PC-9 (cell line): ENCODE results near the gene ORM2. TPM values are rescaled to one million over a fixed set of nuclear protein-coding genes. Genes with fewer than 3 reads are reported as not detected.

ENCODE experiments used
- BruUV-seq: library from RNA; stranded (reverse); fragments of 400-500 nt; replicated peaks from 2 replicates; lab custom pipeline; 2021; lab: Mats Ljungman, UMichigan
- CTCF ChIA-PET: fragments of 300-600 bp; sonication (Branson Sonifier 250); formaldehyde crosslinking; loops from one replicate; lab custom pipeline; 2022; ENCODE audit warnings: antibody characterized with exemption; lab: Charles Lee
- POLR2A ChIA-PET: fragments of 300-600 bp; sonication (Branson Sonifier 250); formaldehyde crosslinking; loops from one replicate; lab custom pipeline; 2022; ENCODE audit warnings: antibody characterized with exemption; ENCODE audit not compliant: unreplicated experiment; lab: Charles Lee
- DNase-seq, 2 experiments: peaks; one replicate each; pipeline versions ENCODE4 v3.0.0 to v3.0.0-alpha.2; 2015 to 2022; ENCODE audit warnings: mixed read lengths in 1 of 2
- H2AFZ ChIP-seq: fragments of 200-600 bp; sonication (generic); 2 replicates; pipeline ENCODE4 v1.8.1; 2017; ENCODE audit warnings: antibody characterized with exemption
- H3F3A ChIP-seq: fragments of 200-600 bp; sonication (generic); 2 replicates; pipeline ENCODE4 v1.8.1; 2017; ENCODE audit warnings: antibody characterized with exemption, mild to moderate bottlenecking, low read depth; ENCODE audit not compliant: insufficient read depth
- H3K27ac ChIP-seq: fragments of 200-600 bp; sonication (generic); 2 replicates; pipeline ENCODE4 v1.6.1; 2016; ENCODE audit warnings: mixed run types
- H3K27me3 ChIP-seq: fragments of 200-600 bp; sonication (generic); 2 replicates; pipeline ENCODE4 v1.6.1; 2016; ENCODE audit warnings: low read depth, mixed run types; ENCODE audit not compliant: insufficient read depth
- H3K36me3 ChIP-seq: fragments of 200-600 bp; sonication (generic); 2 replicates; pipeline ENCODE4 v1.6.1; 2016; ENCODE audit warnings: low read depth, mixed run types
- H3K4me1 ChIP-seq: fragments of 200-600 bp; sonication (generic); replicated peaks from 2 replicates; pipeline ENCODE4 v1.6.1; 2016; ENCODE audit warnings: mixed run types; ENCODE audit not compliant: insufficient read depth
- H3K4me2 ChIP-seq: fragments of 200-600 bp; sonication (generic); 2 replicates; pipeline ENCODE4 v1.6.1; 2017; ENCODE audit warnings: mixed run types
- H3K4me3 ChIP-seq: fragments of 200-600 bp; sonication (generic); 2 replicates; pipeline ENCODE4 v1.6.1; 2016; ENCODE audit warnings: mixed run types
- H3K79me2 ChIP-seq: fragments of 200-600 bp; sonication (generic); 2 replicates; pipeline ENCODE4 v1.6.1; 2017; ENCODE audit warnings: low read depth, mixed run types
- H3K9me2 ChIP-seq: fragments of 200-600 bp; sonication (generic); 2 replicates; pipeline ENCODE4 v1.8.1; 2017; ENCODE audit warnings: mild to moderate bottlenecking; ENCODE audit not compliant: insufficient read depth
- H3K9me3 ChIP-seq: fragments of 200-600 bp; sonication (generic); 2 replicates; pipeline ENCODE4 v1.8.1; 2016; ENCODE audit warnings: low read depth; ENCODE audit not compliant: insufficient read depth
- H4K20me1 ChIP-seq: fragments of 200-600 bp; sonication (generic); 2 replicates; pipeline ENCODE4 v1.8.1; 2017; ENCODE audit not compliant: insufficient read depth
- EZH2 ChIP-seq: fragments of 200-600 bp; sonication (generic); IDR thresholded peaks from 2 replicates; pipeline ENCODE4 v1.8.0; 2017; ENCODE audit warnings: antibody characterized with exemption, low read depth
- intact Hi-C: fragments of 100-400 bp; cut with micrococcal nuclease; formaldehyde crosslinking; loops from one replicate; pipeline ENCODE4 v1.10.0; 2022; ENCODE audit not compliant: unreplicated experiment
- total RNA-seq: library from RNA; stranded (reverse); gene quantifications from 2 replicates; pipeline ENCODE4 v1.2.3, GENCODE V29; 2021
- TF ChIP-seq, protein P1 (sequence below): fragments of 200-600 bp; sonication (generic); conservative IDR thresholded peaks from 2 replicates; pipeline ENCODE4 v1.6.1; 2017; ENCODE audit warnings: mixed run types, antibody characterized with exemption, mild to moderate bottlenecking, moderate library complexity

Gene ORM2
- total RNA-seq, 1 experiment from 2014 or later, result not detected

DNA sequence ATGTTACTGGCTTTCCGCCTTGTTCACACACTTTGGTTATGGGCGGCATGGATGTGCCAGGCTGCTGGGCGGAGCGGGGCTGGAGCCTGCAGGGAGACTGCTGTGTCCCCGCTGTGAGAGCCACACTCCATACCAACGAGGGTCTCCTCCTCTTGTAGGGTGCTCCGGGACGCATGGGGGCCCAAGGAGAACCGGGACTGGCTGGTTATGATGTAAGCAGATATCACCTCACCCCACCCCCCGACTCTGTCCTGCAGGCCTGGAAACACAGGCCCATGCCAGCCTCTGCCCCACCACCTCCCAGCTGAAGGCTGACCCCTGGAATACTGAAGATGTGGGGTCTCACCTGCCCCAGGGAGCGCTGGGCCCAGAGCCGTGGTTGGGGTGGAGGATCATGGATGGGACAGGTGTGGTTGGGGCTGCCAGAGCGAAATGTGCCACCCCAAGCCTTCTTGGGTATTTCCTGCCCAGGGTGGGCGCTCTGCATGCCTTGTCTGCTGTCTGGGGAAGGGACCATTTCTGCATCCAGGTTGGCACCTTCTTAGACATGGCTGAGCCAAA is 46.0 kb upstream of the ORM2 start:
- H3K27me3 ChIP-seq, result no peaks in the 10 kb centered on the region
- no peak for DNase-seq
- H3K36me3 ChIP-seq, result no peaks in the 10 kb centered on the region
- peaks cover 9% of the 10 kb centered on the region for H3K4me1 ChIP-seq
- H2AFZ ChIP-seq, result no peak overlapping the region
- ChIA-PET POLR2A (no interaction called here), CTCF (no interaction called here)
- no peaks in the 10 kb centered on the region for H3K9me3 ChIP-seq
- TF ChIP-seq, protein P1, sequence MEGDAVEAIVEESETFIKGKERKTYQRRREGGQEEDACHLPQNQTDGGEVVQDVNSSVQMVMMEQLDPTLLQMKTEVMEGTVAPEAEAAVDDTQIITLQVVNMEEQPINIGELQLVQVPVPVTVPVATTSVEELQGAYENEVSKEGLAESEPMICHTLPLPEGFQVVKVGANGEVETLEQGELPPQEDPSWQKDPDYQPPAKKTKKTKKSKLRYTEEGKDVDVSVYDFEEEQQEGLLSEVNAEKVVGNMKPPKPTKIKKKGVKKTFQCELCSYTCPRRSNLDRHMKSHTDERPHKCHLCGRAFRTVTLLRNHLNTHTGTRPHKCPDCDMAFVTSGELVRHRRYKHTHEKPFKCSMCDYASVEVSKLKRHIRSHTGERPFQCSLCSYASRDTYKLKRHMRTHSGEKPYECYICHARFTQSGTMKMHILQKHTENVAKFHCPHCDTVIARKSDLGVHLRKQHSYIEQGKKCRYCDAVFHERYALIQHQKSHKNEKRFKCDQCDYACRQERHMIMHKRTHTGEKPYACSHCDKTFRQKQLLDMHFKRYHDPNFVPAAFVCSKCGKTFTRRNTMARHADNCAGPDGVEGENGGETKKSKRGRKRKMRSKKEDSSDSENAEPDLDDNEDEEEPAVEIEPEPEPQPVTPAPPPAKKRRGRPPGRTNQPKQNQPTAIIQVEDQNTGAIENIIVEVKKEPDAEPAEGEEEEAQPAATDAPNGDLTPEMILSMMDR, result no peak
- TF ChIP-seq EZH2, result no peak
- intact Hi-C loops, result no loop called here
- H3F3A ChIP-seq, result peaks cover 5% of the 10 kb centered on the region; the same call in 1 of the 2 replicates
- no peak overlapping the region for H3K4me2 ChIP-seq
- H4K20me1 ChIP-seq, result no peaks in the 10 kb centered on the region
- no peak overlapping the region for H3K4me3 ChIP-seq
- no peaks in the 10 kb centered on the region for H3K9me2 ChIP-seq
- BruUV-seq, result no TSS peak
- no peaks in the 10 kb centered on the region for H3K79me2 ChIP-seq
- H3K27ac ChIP-seq, result no peak overlapping the region

DNA sequence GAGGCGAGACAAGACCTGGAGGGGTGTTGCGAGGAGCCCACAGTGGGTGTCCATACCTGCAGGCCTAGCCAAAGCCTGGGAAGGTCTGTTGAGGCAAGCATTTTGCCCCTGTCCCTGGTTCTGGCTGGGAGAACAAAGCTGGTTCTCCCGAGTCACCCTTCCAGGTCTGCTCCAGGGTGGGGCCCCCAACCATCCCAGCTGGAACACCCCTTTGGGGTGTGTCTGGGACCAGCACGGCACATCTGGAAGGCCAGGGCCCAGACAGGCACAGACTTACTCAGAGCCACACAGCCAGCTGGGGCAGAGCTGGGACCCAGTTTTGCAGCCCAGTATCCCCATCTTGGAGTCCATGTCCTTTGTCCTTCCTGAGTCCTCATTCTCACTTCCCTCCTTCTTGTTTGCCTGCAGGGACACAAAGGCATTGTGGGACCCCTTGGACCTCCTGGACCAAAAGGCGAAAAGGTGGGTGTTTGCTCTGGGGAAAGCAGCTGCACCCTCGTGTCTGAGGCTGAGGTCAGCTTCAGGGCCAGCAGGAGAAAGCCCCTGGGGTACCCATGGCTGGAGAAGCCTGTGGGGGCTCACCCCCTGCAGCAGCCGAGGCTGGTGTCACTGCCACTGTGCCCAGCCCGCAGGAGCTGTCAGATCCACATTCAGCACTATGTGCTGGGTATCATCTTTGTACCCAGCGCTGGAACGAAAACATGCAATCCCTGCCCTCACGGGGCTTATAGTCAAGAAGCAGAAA is 45.2 kb upstream of the ORM2 start:
- no peaks in the 10 kb centered on the region for H4K20me1 ChIP-seq
- CTCF ChIA-PET, result no interaction called here

DNA sequence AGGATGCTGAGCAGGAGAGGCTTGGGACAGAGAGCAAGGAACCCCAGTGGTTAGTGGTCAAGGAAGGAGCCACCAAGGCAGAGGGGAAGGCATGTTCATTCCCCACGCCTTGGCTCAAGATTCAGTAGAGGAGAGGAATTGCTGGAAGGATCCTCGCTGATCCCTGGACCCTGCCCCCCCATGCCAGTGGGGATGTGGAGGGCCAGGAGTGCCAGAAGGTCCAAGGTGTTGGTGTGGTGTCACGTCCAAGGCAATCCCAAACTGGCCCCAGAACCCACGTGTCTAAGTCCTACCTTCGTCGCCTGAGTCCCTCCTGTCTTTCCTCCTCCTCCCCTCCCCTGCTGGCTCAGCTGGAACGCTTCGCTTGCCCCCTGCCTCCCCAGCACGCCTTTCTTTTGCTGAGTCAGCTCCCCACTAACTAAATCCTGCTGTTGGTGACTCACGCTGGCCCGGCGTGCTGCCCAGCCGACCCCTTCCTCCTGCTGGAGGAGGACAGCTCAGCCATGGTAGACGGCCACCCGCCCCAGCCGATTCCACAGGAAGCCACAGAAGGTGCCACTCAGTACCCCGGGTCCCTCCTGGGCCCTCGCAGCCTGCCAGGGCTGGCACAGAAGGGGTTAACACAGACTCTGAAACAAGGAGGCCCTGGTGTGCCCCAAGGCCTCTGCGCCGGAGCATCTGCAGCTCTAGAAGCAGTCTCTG is 44.4 kb upstream of the ORM2 start:
- no peaks in the 10 kb centered on the region for H3K9me2 ChIP-seq
- no peaks in the 10 kb centered on the region for H3K79me2 ChIP-seq
- TF ChIP-seq, protein P1, result no peak
- no peak for TF ChIP-seq EZH2
- no TSS peak for BruUV-seq
- H4K20me1 ChIP-seq, result no peaks in the 10 kb centered on the region
- H3K36me3 ChIP-seq, result no peaks in the 10 kb centered on the region
- no peak for DNase-seq
- no peak overlapping the region for H2AFZ ChIP-seq
- H3F3A ChIP-seq, result no peaks in the 10 kb centered on the region
- ChIA-PET CTCF (no interaction called here), POLR2A (interaction anchor here (0.5 kb wide), 1 partner anchor 30 kb away, joined by 5 read pairs; no protein-coding TSS in a partner anchor)
- intact Hi-C loops, result no loop called here
- H3K4me2 ChIP-seq, result no peak overlapping the region
- no peaks in the 10 kb centered on the region for H3K9me3 ChIP-seq
- no peaks in the 10 kb centered on the region for H3K4me1 ChIP-seq
- no peak overlapping the region for H3K27ac ChIP-seq
- H3K27me3 ChIP-seq, result no peaks in the 10 kb centered on the region
- no peak overlapping the region for H3K4me3 ChIP-seq

More for the DNA sequence above, 45.2 kb upstream of the ORM2 start:
- H3K79me2 ChIP-seq, result no peaks in the 10 kb centered on the region
- BruUV-seq, result no TSS peak
- POLR2A ChIA-PET, result no interaction called here
- H3K9me2 ChIP-seq, result no peaks in the 10 kb centered on the region
- H3F3A ChIP-seq, result peaks cover under 1% of the 10 kb centered on the region; the same call in 1 of the 2 replicates
- no peaks in the 10 kb centered on the region for H3K9me3 ChIP-seq
- H3K4me1 ChIP-seq, result peaks cover 2% of the 10 kb centered on the region
- TF ChIP-seq, protein P1, result no peak
- TF ChIP-seq EZH2, result no peak
- no peak overlapping the region for H2AFZ ChIP-seq
- H3K36me3 ChIP-seq, result no peaks in the 10 kb centered on the region
- H3K4me2 ChIP-seq, result no peak overlapping the region
- no peak for DNase-seq
- no peaks in the 10 kb centered on the region for H3K27me3 ChIP-seq
- H3K4me3 ChIP-seq, result no peak overlapping the region
- H3K27ac ChIP-seq, result no peak overlapping the region
- intact Hi-C loops, result no loop called here
